VCaP (cell line): ENCODE results near the gene NRXN2.

Source experiments
- H3K27ac ChIP-seq: fragments of 450-650 bp; 2 replicates; pipeline ENCODE4 v1.5.1; 2017
- TF ChIP-seq, protein P1 (sequence below): fragments of 450-650 bp; conservative IDR thresholded peaks from 2 replicates; pipeline ENCODE4 v1.5.1; 2017; ENCODE audit warnings: mild to moderate bottlenecking, moderate library complexity

NRXN2 gene

DNA sequence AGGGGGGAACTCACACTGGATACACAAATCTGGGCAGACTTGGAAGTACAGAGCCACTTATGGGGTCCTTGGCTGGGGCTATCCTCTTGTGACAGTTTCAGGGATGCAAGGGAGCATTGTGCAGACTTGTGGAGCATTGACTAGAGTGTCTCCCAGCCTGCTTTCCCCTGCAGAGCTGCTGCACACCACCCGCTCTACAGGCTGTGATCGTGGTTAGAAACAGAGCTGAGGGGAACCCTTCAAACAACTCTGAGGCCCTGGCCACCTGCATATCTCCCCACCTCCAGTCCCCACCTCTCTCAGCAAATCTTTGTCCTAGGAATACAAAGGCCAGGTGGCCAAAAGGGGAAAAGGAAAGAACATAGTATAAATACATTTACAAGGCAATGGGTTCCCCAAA, 64.7 kb downstream of the NRXN2 start:
- TF ChIP-seq, protein P1, sequence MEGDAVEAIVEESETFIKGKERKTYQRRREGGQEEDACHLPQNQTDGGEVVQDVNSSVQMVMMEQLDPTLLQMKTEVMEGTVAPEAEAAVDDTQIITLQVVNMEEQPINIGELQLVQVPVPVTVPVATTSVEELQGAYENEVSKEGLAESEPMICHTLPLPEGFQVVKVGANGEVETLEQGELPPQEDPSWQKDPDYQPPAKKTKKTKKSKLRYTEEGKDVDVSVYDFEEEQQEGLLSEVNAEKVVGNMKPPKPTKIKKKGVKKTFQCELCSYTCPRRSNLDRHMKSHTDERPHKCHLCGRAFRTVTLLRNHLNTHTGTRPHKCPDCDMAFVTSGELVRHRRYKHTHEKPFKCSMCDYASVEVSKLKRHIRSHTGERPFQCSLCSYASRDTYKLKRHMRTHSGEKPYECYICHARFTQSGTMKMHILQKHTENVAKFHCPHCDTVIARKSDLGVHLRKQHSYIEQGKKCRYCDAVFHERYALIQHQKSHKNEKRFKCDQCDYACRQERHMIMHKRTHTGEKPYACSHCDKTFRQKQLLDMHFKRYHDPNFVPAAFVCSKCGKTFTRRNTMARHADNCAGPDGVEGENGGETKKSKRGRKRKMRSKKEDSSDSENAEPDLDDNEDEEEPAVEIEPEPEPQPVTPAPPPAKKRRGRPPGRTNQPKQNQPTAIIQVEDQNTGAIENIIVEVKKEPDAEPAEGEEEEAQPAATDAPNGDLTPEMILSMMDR: no peak
- no peak overlapping the region for H3K27ac ChIP-seq

DNA sequence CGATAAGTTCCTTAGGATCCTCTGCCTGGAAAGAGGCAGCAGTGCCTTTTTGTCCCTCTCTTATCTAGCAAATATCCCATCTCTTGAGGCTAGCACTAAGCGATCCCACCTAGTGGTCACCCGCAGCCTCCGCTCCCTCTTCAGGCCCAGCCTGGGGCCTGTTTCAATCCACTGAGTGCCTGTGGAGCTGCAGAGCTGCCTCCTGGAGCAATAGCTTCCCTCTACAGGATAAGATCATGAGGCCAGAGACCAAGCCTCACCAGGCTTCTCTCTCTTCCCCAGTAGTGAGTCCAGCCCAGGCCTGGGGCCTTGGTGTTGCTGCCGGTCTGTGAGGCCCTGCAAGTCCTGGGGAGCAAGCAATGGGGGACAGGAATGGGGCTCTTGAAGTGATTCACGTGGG, 66.1 kb downstream of the NRXN2 start:
- H3K27ac ChIP-seq: no peak overlapping the region
- TF ChIP-seq, protein P1: peak; percentile 35

DNA sequence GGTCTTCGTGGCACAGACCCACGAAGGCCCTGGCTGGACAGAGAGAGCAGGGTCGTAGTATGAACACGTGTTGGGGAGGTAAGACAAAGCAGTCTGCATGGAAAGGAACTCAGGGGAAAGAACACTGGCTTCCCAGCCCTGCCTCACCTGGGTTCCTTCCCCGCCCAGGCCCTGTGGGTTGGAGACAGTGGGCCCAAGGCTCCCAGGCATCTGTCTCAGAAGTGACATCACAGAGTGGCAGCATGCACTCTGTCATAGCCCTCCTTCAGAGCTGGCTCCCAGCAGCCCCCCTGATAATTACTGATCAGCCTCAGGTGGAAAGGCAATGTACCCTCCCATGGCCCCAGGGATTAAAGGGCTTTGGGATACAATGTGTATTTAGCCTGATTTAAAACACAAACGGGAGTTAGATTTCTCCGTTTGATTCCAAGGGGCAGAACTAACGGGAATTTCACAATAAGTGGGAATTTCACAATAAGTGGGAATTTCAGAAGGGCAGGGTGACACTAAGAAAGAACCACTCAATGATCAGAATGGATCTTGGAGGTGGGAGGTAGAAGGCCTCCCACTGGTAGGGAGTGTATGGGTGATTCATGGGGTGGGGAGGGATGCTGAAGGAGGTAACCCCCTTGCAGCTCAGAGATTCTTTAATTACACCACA, 66.9 kb downstream of the NRXN2 start:
- no peak overlapping the region for H3K27ac ChIP-seq
- TF ChIP-seq, protein P1: no peak

- no peak overlapping the region for H3K27ac ChIP-seq
- TF ChIP-seq, protein P1: no peak
Observed at GRCh38 chr11:64654958-64655541, 67.9 kb downstream of the NRXN2 start.

- no peak overlapping the region for H3K27ac ChIP-seq
- TF ChIP-seq, protein P1: no peak
Observed at GRCh38 chr11:64654439-64654838, 68.6 kb downstream of the NRXN2 start.

GRCh38 chr11:64653388-64653973, 69.5 kb downstream of the NRXN2 start:
- TF ChIP-seq, protein P1: no peak; the same call in 1 of the 2 replicates
- no peak overlapping the region; the same call in 1 of the 2 replicates for H3K27ac ChIP-seq

DNA sequence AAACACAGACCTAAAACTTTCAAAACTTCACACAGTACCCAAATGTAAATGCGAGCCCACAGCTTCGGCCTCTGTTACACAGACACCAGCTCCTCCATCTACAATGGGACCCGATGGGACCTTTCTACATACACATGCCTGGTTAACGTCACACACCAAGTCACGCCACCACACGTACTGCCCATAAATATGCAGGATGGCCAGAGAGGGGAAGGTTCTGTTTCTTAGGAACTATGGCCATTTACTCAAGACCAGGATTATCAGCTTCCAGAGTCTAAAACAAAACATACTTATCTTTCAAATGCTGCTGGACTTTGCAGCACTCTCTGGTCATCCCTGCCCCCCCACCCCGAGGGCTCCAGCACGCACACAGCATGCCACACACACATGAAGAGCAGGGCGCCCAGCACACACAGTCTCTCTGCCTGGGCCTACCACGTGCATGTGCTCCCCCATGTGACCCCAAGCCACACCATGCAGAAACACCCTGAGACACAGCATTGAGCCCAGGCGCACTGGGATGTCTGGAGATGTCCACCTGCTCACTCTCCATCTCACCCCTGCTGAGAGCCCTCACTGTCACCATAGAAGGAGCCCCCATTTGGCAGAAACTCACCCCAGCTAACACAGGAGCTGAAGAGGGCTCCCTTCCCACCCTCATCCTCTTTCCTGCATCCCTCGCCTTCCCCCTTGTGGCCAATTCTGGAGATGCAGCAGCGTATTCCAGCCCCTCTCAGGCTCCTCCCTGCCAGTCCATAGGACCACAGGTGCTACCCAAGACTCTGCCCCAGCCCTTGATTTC, 70.2 kb downstream of the NRXN2 start:
- TF ChIP-seq, protein P1: peak; percentile 100
- H3K27ac ChIP-seq: peak overlapping the region; percentile 3; the same call in 1 of the 2 replicates
